ENCODE measurements around the gene KRTAP9-6. TPM values are rescaled to one million over a fixed set of nuclear protein-coding genes. Genes with fewer than 3 reads are reported as not detected.
A peak's percentile ranks its signal among the peaks of the same experiment; 100 is the strongest.
"Not testable (repeated sequence)": the region's sequence is repeated elsewhere in the genome, so short reads cannot be mapped to it uniquely, and the experiment has no call there.

The KRTAP9-6 gene
- total and polyA plus RNA-seq, 4 donors: 0.17 TPM; not detected in 3

- 100% methylated on average over 2 of the region's 3 CpGs for WGBS (ENCODE audit: insufficient coverage)
- no peak for DNase-seq (ENCODE audit: low read depth in 4 of 6, low spot score in 6 of 6)
- H3K36me3 ChIP-seq (ENCODE audit: control insufficient read depth, insufficient read depth, low read length): no peaks in the 10 kb centered on the region
Measured at GRCh38 chr17:41267711-41268110, 2.5 kb downstream of the KRTAP9-6 start.

DNA sequence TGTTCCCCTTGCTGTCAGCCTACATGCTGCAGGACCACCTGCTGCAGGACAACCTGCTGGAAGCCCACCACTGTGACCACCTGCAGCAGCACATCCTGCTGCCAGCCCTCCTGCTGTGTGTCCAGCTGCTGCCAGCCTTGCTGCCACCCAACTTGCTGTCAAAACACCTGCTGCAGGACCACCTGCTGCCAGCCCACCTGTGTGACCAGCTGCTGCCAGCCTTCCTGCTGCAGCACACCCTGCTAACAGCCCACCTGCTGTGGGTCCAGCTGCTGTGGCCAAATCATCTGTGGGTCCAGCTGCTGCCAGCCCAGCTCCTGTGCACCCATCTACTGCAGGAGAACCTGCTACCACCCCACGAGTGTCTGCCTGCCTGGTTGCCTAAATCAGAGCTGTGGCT, 6.1 kb downstream of the KRTAP9-6 start:
- H3K4me3 ChIP-seq (ENCODE audit: low read depth, low read length): not testable (repeated sequence)

More at GRCh38 chr17:41267711-41268110, 2.5 kb downstream of the KRTAP9-6 start:
- H3K4me1 ChIP-seq (ENCODE audit: control insufficient read depth, insufficient read depth, low read length): no peaks in the 10 kb centered on the region
- H3K9me3 ChIP-seq (ENCODE audit: control insufficient read depth, insufficient read depth, low read length): no peaks in the 10 kb centered on the region
- no peak overlapping the region for H3K27ac ChIP-seq (ENCODE audit: low read depth, low read length)
- no peak overlapping the region for H3K4me3 ChIP-seq (ENCODE audit: low read depth, low read length)
- no peaks in the 10 kb centered on the region for H3K27me3 ChIP-seq (ENCODE audit: control insufficient read depth, insufficient read depth, low read length)

GRCh38 chr17:41271858-41272257, 6.7 kb downstream of the KRTAP9-6 start:
- Histone ChIP-seq H3K36me3 (ENCODE audit: control insufficient read depth, insufficient read depth, low read length) (no peaks in the 10 kb centered on the region), H3K4me3 (ENCODE audit: low read depth, low read length) (no peak overlapping the region), H3K9me3 (ENCODE audit: control insufficient read depth, insufficient read depth, low read length) (no peaks in the 10 kb centered on the region), H3K27me3 (ENCODE audit: control insufficient read depth, insufficient read depth, low read length) (no peaks in the 10 kb centered on the region), H3K27ac (ENCODE audit: low read depth, low read length) (no peak overlapping the region), H3K4me1 (ENCODE audit: control insufficient read depth, insufficient read depth, low read length) (no peaks in the 10 kb centered on the region)
- no peak for DNase-seq (ENCODE audit: low read depth in 4 of 6, low spot score in 6 of 6)
- 80% methylated on average over 1 of the region's 1 CpG for WGBS (ENCODE audit: insufficient coverage)

More for the DNA sequence above, 6.1 kb downstream of the KRTAP9-6 start:
- H3K27ac ChIP-seq (ENCODE audit: low read depth, low read length); H3K36me3 ChIP-seq (ENCODE audit: control insufficient read depth, insufficient read depth, low read length); H3K4me1 ChIP-seq (ENCODE audit: control insufficient read depth, insufficient read depth, low read length); H3K27me3 ChIP-seq (ENCODE audit: control insufficient read depth, insufficient read depth, low read length); DNase-seq (ENCODE audit: low read depth in 4 of 6, low spot score in 6 of 6); H3K9me3 ChIP-seq (ENCODE audit: control insufficient read depth, insufficient read depth, low read length): not testable (repeated sequence)
- 62% methylated on average over 1 of the region's 1 CpG for WGBS (ENCODE audit: insufficient coverage)

GRCh38 chr17:41275648-41276190, 10.5 kb downstream of the KRTAP9-6 start, which contains the start of gene KRTAP9-7:
KRTAP9-7 (plus strand) TSS chr17:41275698; CDS start chr17:41275698, 0 bp downstream.
- not testable (repeated sequence) for H3K27ac ChIP-seq (ENCODE audit: low read depth, low read length); DNase-seq (ENCODE audit: low read depth in 4 of 6, low spot score in 6 of 6); H3K4me3 ChIP-seq (ENCODE audit: low read depth, low read length); H3K9me3 ChIP-seq (ENCODE audit: control insufficient read depth, insufficient read depth, low read length); H3K36me3 ChIP-seq (ENCODE audit: control insufficient read depth, insufficient read depth, low read length); H3K27me3 ChIP-seq (ENCODE audit: control insufficient read depth, insufficient read depth, low read length); H3K4me1 ChIP-seq (ENCODE audit: control insufficient read depth, insufficient read depth, low read length)
- 81% methylated on average over 3 of the region's 3 CpGs for WGBS (ENCODE audit: insufficient coverage)

GRCh38 chr17:41278176-41278955, 13.2 kb downstream of the KRTAP9-6 start:
- DNase-seq (ENCODE audit: low read depth in 4 of 6, low spot score in 6 of 6): peak in 1 of 6 donors; percentile 0
- Histone ChIP-seq H3K9me3 (ENCODE audit: control insufficient read depth, insufficient read depth, low read length) (no peaks in the 10 kb centered on the region), H3K27me3 (ENCODE audit: control insufficient read depth, insufficient read depth, low read length) (no peaks in the 10 kb centered on the region), H3K4me1 (ENCODE audit: control insufficient read depth, insufficient read depth, low read length) (no peaks in the 10 kb centered on the region), H3K4me3 (ENCODE audit: low read depth, low read length) (no peak overlapping the region), H3K36me3 (ENCODE audit: control insufficient read depth, insufficient read depth, low read length) (no peaks in the 10 kb centered on the region), H3K27ac (ENCODE audit: low read depth, low read length) (no peak overlapping the region)
- WGBS (ENCODE audit: insufficient coverage): 100% methylated on average over 1 of the region's 3 CpGs

- H3K4me3 ChIP-seq (ENCODE audit: low read depth, low read length): no peak overlapping the region
- H3K9me3 ChIP-seq (ENCODE audit: control insufficient read depth, insufficient read depth, low read length): no peaks in the 10 kb centered on the region
- H3K36me3 ChIP-seq (ENCODE audit: control insufficient read depth, insufficient read depth, low read length): no peaks in the 10 kb centered on the region
- 80% methylated on average over 1 of the region's 3 CpGs for WGBS (ENCODE audit: insufficient coverage)
- no peaks in the 10 kb centered on the region for H3K4me1 ChIP-seq (ENCODE audit: control insufficient read depth, insufficient read depth, low read length)
- peak in 1 of 6 donors; percentile 6 for DNase-seq (ENCODE audit: low read depth in 4 of 6, low spot score in 6 of 6)
- H3K27ac ChIP-seq (ENCODE audit: low read depth, low read length): no peak overlapping the region
- H3K27me3 ChIP-seq (ENCODE audit: control insufficient read depth, insufficient read depth, low read length): no peaks in the 10 kb centered on the region
Measured at GRCh38 chr17:41284043-41284442, 18.9 kb downstream of the KRTAP9-6 start.

GRCh38 chr17:41284546-41284945, 19.4 kb downstream of the KRTAP9-6 start:
- whole genome bisulfite sequencing (ENCODE audit: insufficient coverage): no CpG with 5 or more reads among the region's 2 CpGs

GRCh38 chr17:41287050-41287449, 21.9 kb downstream of the KRTAP9-6 start:
- Histone ChIP-seq H3K36me3 (ENCODE audit: control insufficient read depth, insufficient read depth, low read length) (no peaks in the 10 kb centered on the region), H3K4me1 (ENCODE audit: control insufficient read depth, insufficient read depth, low read length) (no peaks in the 10 kb centered on the region), H3K27me3 (ENCODE audit: control insufficient read depth, insufficient read depth, low read length) (no peaks in the 10 kb centered on the region), H3K9me3 (ENCODE audit: control insufficient read depth, insufficient read depth, low read length) (no peaks in the 10 kb centered on the region), H3K27ac (ENCODE audit: low read depth, low read length) (no peak overlapping the region), H3K4me3 (ENCODE audit: low read depth, low read length) (no peak overlapping the region)
- 100% methylated on average over 1 of the region's 3 CpGs for whole genome bisulfite sequencing (ENCODE audit: insufficient coverage)
- no peak for DNase-seq (ENCODE audit: low read depth in 4 of 6, low spot score in 6 of 6)

More at GRCh38 chr17:41284546-41284945, 19.4 kb downstream of the KRTAP9-6 start:
- Histone ChIP-seq H3K36me3 (ENCODE audit: control insufficient read depth, insufficient read depth, low read length) (no peaks in the 10 kb centered on the region), H3K27ac (ENCODE audit: low read depth, low read length) (no peak overlapping the region), H3K4me1 (ENCODE audit: control insufficient read depth, insufficient read depth, low read length) (no peaks in the 10 kb centered on the region), H3K9me3 (ENCODE audit: control insufficient read depth, insufficient read depth, low read length) (no peaks in the 10 kb centered on the region), H3K4me3 (ENCODE audit: low read depth, low read length) (no peak overlapping the region), H3K27me3 (ENCODE audit: control insufficient read depth, insufficient read depth, low read length) (no peaks in the 10 kb centered on the region)
- peak in 1 of 6 donors; percentile 0 for DNase-seq (ENCODE audit: low read depth in 4 of 6, low spot score in 6 of 6)

DNA sequence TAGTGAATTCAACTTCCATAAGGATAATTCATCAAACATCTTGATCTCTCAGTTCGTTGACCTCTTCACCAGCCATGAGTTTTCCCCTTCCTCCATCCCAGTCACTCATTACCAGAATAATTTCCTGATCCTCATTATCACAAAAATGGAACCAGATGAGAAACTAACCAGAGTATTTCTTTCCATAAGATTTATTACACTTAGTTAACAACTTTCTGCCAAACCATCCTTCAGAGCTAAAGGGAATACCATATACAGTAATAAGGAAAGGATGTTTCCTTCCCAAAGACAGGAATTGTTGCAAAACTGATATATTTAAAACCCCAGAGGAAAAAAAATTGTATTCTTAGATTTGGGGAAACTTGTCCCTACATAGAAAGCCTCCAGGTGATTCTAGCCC, 28.8 kb downstream of the KRTAP9-6 start:
- H3K4me3 ChIP-seq (ENCODE audit: low read depth, low read length): no peak overlapping the region

GRCh38 chr17:41296846-41297245, 31.7 kb downstream of the KRTAP9-6 start:
- Histone ChIP-seq H3K27me3 (ENCODE audit: control insufficient read depth, insufficient read depth, low read length) (no peaks in the 10 kb centered on the region), H3K27ac (ENCODE audit: low read depth, low read length) (no peak overlapping the region), H3K36me3 (ENCODE audit: control insufficient read depth, insufficient read depth, low read length) (no peaks in the 10 kb centered on the region), H3K4me1 (ENCODE audit: control insufficient read depth, insufficient read depth, low read length) (no peaks in the 10 kb centered on the region), H3K9me3 (ENCODE audit: control insufficient read depth, insufficient read depth, low read length) (peaks cover 1% of the 10 kb centered on the region), H3K4me3 (ENCODE audit: low read depth, low read length) (no peak overlapping the region)
- DNase-seq (ENCODE audit: low read depth in 4 of 6, low spot score in 6 of 6): peak in 1 of 6 donors; percentile 78
- whole genome bisulfite sequencing (ENCODE audit: insufficient coverage): no CpG with 5 or more reads among the region's 1 CpG

More for the DNA sequence above, 28.8 kb downstream of the KRTAP9-6 start:
- no peak for DNase-seq (ENCODE audit: low read depth in 4 of 6, low spot score in 6 of 6)
- no peaks in the 10 kb centered on the region for H3K27me3 ChIP-seq (ENCODE audit: control insufficient read depth, insufficient read depth, low read length)
- H3K36me3 ChIP-seq (ENCODE audit: control insufficient read depth, insufficient read depth, low read length): no peaks in the 10 kb centered on the region
- WGBS (ENCODE audit: insufficient coverage): 75% methylated on average over 1 of the region's 1 CpG
- H3K4me1 ChIP-seq (ENCODE audit: control insufficient read depth, insufficient read depth, low read length): no peaks in the 10 kb centered on the region
- H3K27ac ChIP-seq (ENCODE audit: low read depth, low read length): no peak overlapping the region
- no peaks in the 10 kb centered on the region for H3K9me3 ChIP-seq (ENCODE audit: control insufficient read depth, insufficient read depth, low read length)

All from spinal cord (tissue), 10 donors.